SK-N-SH treated with all-trans-retinoic acid at 6 μM for 48 hours (cell line): Measurements from ENCODE around the gene LARP4B.
A peak's percentile ranks its signal among the peaks of the same experiment; 100 is the strongest.
"Not testable (repeated sequence)": the region's sequence is repeated elsewhere in the genome, so short reads cannot be mapped to it uniquely, and the experiment has no call there.

Source experiments
- ATAC-seq: fragments of 200-7000 bp; cut with Tn5 transposase; 3 replicates; pipeline ENCODE4 v1.9.1; 2020; ENCODE audit warnings: mild to moderate bottlenecking, moderate library complexity
- ARNTL ChIP-seq: fragments of 450-650 bp; formaldehyde crosslinking; IDR thresholded peaks from 2 replicates; pipeline ENCODE4 v1.5.0; 2020; ENCODE audit warnings: low read depth, mild to moderate bottlenecking, moderate library complexity, borderline replicate concordance
- BACH2 ChIP-seq: fragments of 250-450 bp; sonication (Bioruptor Pico); IDR thresholded peaks from 2 replicates; pipeline ENCODE4 v1.9.0; 2021; ENCODE audit warnings: mild to moderate bottlenecking, borderline replicate concordance
- CREB5 ChIP-seq: fragments of 250-450 bp; sonication (Bioruptor Pico); IDR thresholded peaks from 2 replicates; pipeline ENCODE4 v1.5.1; 2020; ENCODE audit warnings: low read depth, mild to moderate bottlenecking, moderate library complexity
- CSRNP3 ChIP-seq: fragments of 250-450 bp; sonication (Bioruptor Pico); IDR thresholded peaks from 2 replicates; pipeline ENCODE4 v1.5.1; 2021; ENCODE audit warnings: mild to moderate bottlenecking, moderate library complexity
- ESRRG ChIP-seq: fragments of 250-450 bp; sonication (Bioruptor Pico); IDR thresholded peaks from 2 replicates; pipeline ENCODE4 v1.6.1; 2021; ENCODE audit warnings: mild to moderate bottlenecking
- GLIS3 ChIP-seq: fragments of 250-450 bp; sonication (Bioruptor Pico); IDR thresholded peaks from 2 replicates; pipeline ENCODE4 v1.5.0; 2020; ENCODE audit warnings: mild to moderate bottlenecking, moderate library complexity
- ISL1 ChIP-seq: fragments of 250-450 bp; sonication (Bioruptor Pico); IDR thresholded peaks from 2 replicates; pipeline ENCODE4 v2.1.2; 2022; ENCODE audit warnings: mild to moderate bottlenecking, moderate library complexity
- OSR1 ChIP-seq: fragments of 250-450 bp; sonication (Bioruptor Pico); IDR thresholded peaks from 2 replicates; pipeline ENCODE4 v1.8.0; 2022; ENCODE audit warnings: moderate library complexity, mild to moderate bottlenecking, inconsistent platforms
- PATZ1 ChIP-seq: fragments of 250-450 bp; sonication (Bioruptor Pico); IDR thresholded peaks from 2 replicates; pipeline ENCODE4 v1.8.0; 2020; ENCODE audit warnings: mild to moderate bottlenecking, moderate library complexity, borderline replicate concordance
- POU6F1 ChIP-seq: fragments of 250-450 bp; sonication (Bioruptor Pico); IDR thresholded peaks from 2 replicates; pipeline ENCODE4 v1.8.0; 2021; ENCODE audit warnings: low read depth, mild to moderate bottlenecking, moderate library complexity, borderline replicate concordance
- RARB ChIP-seq: fragments of 250-450 bp; sonication (Bioruptor Pico); IDR thresholded peaks from 2 replicates; pipeline ENCODE4 v1.8.0; 2021; ENCODE audit warnings: mild to moderate bottlenecking, moderate library complexity
- SNAI2 ChIP-seq: fragments of 250-450 bp; sonication (Bioruptor Pico); IDR thresholded peaks from 2 replicates; pipeline ENCODE4 v1.5.0; 2020; ENCODE audit warnings: mild to moderate bottlenecking, moderate library complexity
- TCF4 ChIP-seq: fragments of 250-450 bp; sonication (Bioruptor Pico); IDR thresholded peaks from 2 replicates; pipeline ENCODE4 v1.8.0; 2021; ENCODE audit warnings: mild to moderate bottlenecking, moderate library complexity, borderline replicate concordance
- TOX ChIP-seq: fragments of 250-450 bp; sonication (Bioruptor Pico); IDR thresholded peaks from 2 replicates; pipeline ENCODE4 v1.8.0; 2021; ENCODE audit warnings: mild to moderate bottlenecking, moderate library complexity, borderline replicate concordance
- TSHZ2 ChIP-seq: fragments of 250-450 bp; sonication (Bioruptor Pico); IDR thresholded peaks from 2 replicates; pipeline ENCODE4 v1.5.0; 2020; ENCODE audit warnings: mild to moderate bottlenecking, moderate library complexity
- ZC3H10 ChIP-seq: fragments of 250-450 bp; sonication (Bioruptor Pico); IDR thresholded peaks from 2 replicates; pipeline ENCODE4 v1.5.1; 2021; ENCODE audit warnings: mild to moderate bottlenecking, moderate library complexity
- ZFP3 ChIP-seq: fragments of 250-450 bp; sonication (Bioruptor Pico); IDR thresholded peaks from 2 replicates; pipeline ENCODE4 v1.5.0; 2020; ENCODE audit warnings: mild to moderate bottlenecking, moderate library complexity
- ZFP30 ChIP-seq: fragments of 450-650 bp; formaldehyde crosslinking; IDR thresholded peaks from 2 replicates; pipeline ENCODE4 v1.5.0; 2022; ENCODE audit warnings: mild to moderate bottlenecking, moderate library complexity
- ZNF565 ChIP-seq: fragments of 450-650 bp; formaldehyde crosslinking; conservative IDR thresholded peaks from 2 replicates; pipeline ENCODE4 v1.5.0; 2020; ENCODE audit warnings: low read depth, mild to moderate bottlenecking, moderate library complexity
- ZNF70 ChIP-seq: fragments of 450-650 bp; formaldehyde crosslinking; IDR thresholded peaks from 2 replicates; pipeline ENCODE4 v1.5.0; 2020; ENCODE audit warnings: mild to moderate bottlenecking, moderate library complexity
- ZNF8 ChIP-seq: fragments of 450-650 bp; formaldehyde crosslinking; IDR thresholded peaks from 2 replicates; pipeline ENCODE4 v1.5.0; 2020; ENCODE audit warnings: mild to moderate bottlenecking, moderate library complexity

LARP4B gene

GRCh38 chr10:934165-934564 lies 2.7 kb upstream of the LARP4B start:
- not testable (repeated sequence) for ATAC-seq

- TF ChIP-seq BACH2 (CRISPR knock-in tag), result no peak
- no peak for TF ChIP-seq RARB (CRISPR knock-in tag)
- no peak for TF ChIP-seq TOX (CRISPR knock-in tag)
- no peak for TF ChIP-seq CSRNP3 (CRISPR knock-in tag)
- no peak for TF ChIP-seq GLIS3
- no peak for TF ChIP-seq ZC3H10 (CRISPR knock-in tag)
- no peak for TF ChIP-seq ZFP30 (CRISPR knock-in tag)
- TF ChIP-seq ESRRG (CRISPR knock-in tag), result no peak
- TF ChIP-seq CREB5 (CRISPR knock-in tag), result no peak
- no peak for TF ChIP-seq ZNF70
- no peak for TF ChIP-seq ZNF565
- TF ChIP-seq POU6F1 (CRISPR knock-in tag), result no peak
- TF ChIP-seq TCF4 (CRISPR knock-in tag), result no peak
- ATAC-seq, result no peak
Observed at GRCh38 chr10:932589-932988, 1.1 kb upstream of the LARP4B start.

DNA sequence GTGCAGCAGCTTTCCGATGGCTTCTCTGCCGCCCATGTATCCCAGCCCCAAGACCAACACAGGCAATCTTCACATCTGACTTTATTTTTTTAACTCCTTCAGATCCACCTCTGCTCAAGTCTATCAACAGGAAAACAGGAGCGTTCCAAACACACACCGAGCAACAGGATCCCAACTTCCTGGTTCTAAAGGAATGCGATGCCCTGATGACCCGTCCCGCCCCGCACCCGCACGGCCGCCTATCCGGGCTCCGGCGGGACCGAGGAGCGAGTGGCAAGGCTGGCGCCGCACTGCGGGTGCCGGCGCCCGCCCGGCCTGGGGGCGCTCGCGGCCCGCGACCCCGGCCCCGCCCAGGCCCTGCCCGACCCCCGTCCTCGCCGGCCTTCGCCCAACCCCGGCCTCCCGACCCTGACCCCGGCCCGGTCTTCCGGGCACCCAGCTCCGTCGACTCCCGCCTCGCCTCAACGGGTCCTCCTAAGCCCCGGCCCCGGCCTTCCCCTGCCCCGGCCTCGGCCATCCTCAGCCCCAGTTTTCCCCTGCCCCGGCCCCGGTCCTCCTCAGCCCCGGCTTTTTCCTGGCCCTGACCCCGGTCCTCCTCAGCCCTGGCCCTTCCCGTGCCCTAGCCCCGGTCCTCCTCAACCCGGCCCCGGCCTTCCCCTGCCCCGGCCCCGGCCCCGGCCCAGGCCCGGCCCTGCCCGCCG lies 730 bp downstream of the LARP4B start:
- no peak for TF ChIP-seq BACH2 (CRISPR knock-in tag)
- TF ChIP-seq SNAI2 (CRISPR knock-in tag), result no peak
- TF ChIP-seq TOX (CRISPR knock-in tag), result no peak
- TF ChIP-seq ZNF70, result no peak
- TF ChIP-seq ESRRG (CRISPR knock-in tag), result no peak
- no peak for TF ChIP-seq PATZ1 (CRISPR knock-in tag)
- TF ChIP-seq ZNF8, result no peak
- TF ChIP-seq ZFP30 (CRISPR knock-in tag), result no peak
- TF ChIP-seq ZFP3, result no peak
- TF ChIP-seq ZNF565, result no peak
- TF ChIP-seq ZC3H10 (CRISPR knock-in tag), result no peak
- no peak for TF ChIP-seq OSR1 (CRISPR knock-in tag)
- TF ChIP-seq ISL1 (CRISPR knock-in tag), result no peak
- TF ChIP-seq CREB5 (CRISPR knock-in tag), result no peak
- TF ChIP-seq ARNTL (CRISPR knock-in tag), result no peak
- TF ChIP-seq TSHZ2 (CRISPR knock-in tag), result no peak
- ATAC-seq, result peak; percentile 45
